GM23338 (cell line): ENCODE measurements around the gene LRRC4B. TPM values are rescaled to one million over a fixed set of nuclear protein-coding genes. Genes with fewer than 3 reads are reported as not detected.

Experiments
- ATAC-seq: fragments of 200-7000 bp; cut with Tn5 transposase; 3 replicates; pipeline ENCODE4 v1.9.1; 2020
- DNase-seq: peaks from one replicate; pipeline ENCODE4 v3.0.0-alpha.2; 2015; ENCODE audit warnings: low spot score
- H2AFZ ChIP-seq: fragments of 200-600 bp; sonication (generic); 2 replicates; pipeline ENCODE4 v1.8.0; 2016; ENCODE audit warnings: antibody characterized with exemption, mild to moderate bottlenecking, moderate library complexity
- H3F3A ChIP-seq: fragments of 200-600 bp; sonication (generic); replicated peaks from 2 replicates; pipeline ENCODE4 v1.8.0; 2017; ENCODE audit warnings: antibody characterized with exemption, mixed run types, low read depth
- H3K27ac ChIP-seq: fragments of 200-600 bp; sonication (generic); 2 replicates; pipeline ENCODE4 v1.6.1; 2016; ENCODE audit warnings: low read depth
- H3K27me3 ChIP-seq: fragments of 200-600 bp; sonication (generic); 2 replicates; pipeline ENCODE4 v1.8.0; 2016; ENCODE audit warnings: mild to moderate bottlenecking, mixed run types, moderate library complexity; ENCODE audit not compliant: insufficient read depth
- H3K36me3 ChIP-seq: fragments of 200-600 bp; sonication (generic); 2 replicates; pipeline ENCODE4 v1.8.0; 2016; ENCODE audit warnings: mild to moderate bottlenecking; ENCODE audit not compliant: insufficient read depth
- H3K4me1 ChIP-seq: fragments of 200-600 bp; sonication (generic); 2 replicates; pipeline ENCODE4 v1.8.0; 2016; ENCODE audit warnings: mild to moderate bottlenecking, moderate library complexity; ENCODE audit not compliant: insufficient read depth
- H3K4me2 ChIP-seq: fragments of 200-600 bp; sonication (generic); 2 replicates; pipeline ENCODE4 v1.7.1; 2017; ENCODE audit warnings: mixed run types
- H3K4me3 ChIP-seq: fragments of 200-600 bp; sonication (generic); 2 replicates; pipeline ENCODE4 v1.6.1; 2016; ENCODE audit warnings: mixed run types
- H3K79me2 ChIP-seq: fragments of 200-600 bp; sonication (generic); replicated peaks from 2 replicates; pipeline ENCODE4 v1.8.0; 2017; ENCODE audit warnings: mild to moderate bottlenecking; ENCODE audit not compliant: insufficient read depth
- H3K9me2 ChIP-seq: fragments of 200-600 bp; sonication (generic); 2 replicates; pipeline ENCODE4 v1.8.0; 2017; ENCODE audit not compliant: insufficient read depth
- H4K20me1 ChIP-seq: fragments of 200-600 bp; sonication (generic); replicated peaks from 2 replicates; pipeline ENCODE4 v1.8.0; 2017; ENCODE audit warnings: mild to moderate bottlenecking; ENCODE audit not compliant: insufficient read depth
- H3K27ac Mint-ChIP-seq: 2 replicates; pipeline ENCODE4 v1.8.0; 2020; ENCODE audit warnings: inconsistent platforms, mild to moderate bottlenecking, moderate library complexity, mixed read lengths
- H3K27me3 Mint-ChIP-seq: 3 replicates; pipeline ENCODE4 v1.8.0; 2022; ENCODE audit warnings: low read depth, mild to moderate bottlenecking, moderate library complexity, mixed read lengths, inconsistent platforms; ENCODE audit not compliant: insufficient read depth, poor library complexity
- H3K36me3 Mint-ChIP-seq: 3 replicates; pipeline ENCODE4 v1.8.0; 2021; ENCODE audit warnings: low read depth, mild to moderate bottlenecking, inconsistent platforms, moderate library complexity, mixed read lengths
- H3K4me1 Mint-ChIP-seq: 3 replicates; pipeline ENCODE4 v1.8.0; 2020; ENCODE audit warnings: mild to moderate bottlenecking, inconsistent platforms, mixed read lengths
- H3K4me3 Mint-ChIP-seq: 3 replicates; pipeline ENCODE4 v1.8.0; 2021; ENCODE audit warnings: moderate library complexity, mild to moderate bottlenecking, inconsistent platforms, mixed read lengths
- H3K9me3 Mint-ChIP-seq: 3 replicates; pipeline ENCODE4 v1.8.0; 2020; ENCODE audit warnings: moderate library complexity, mild to moderate bottlenecking, inconsistent platforms, mixed read lengths
- CREB1 ChIP-seq: fragments of 250-450 bp; sonication (Bioruptor Pico); IDR thresholded peaks from 2 replicates; pipeline ENCODE4 v1.5.0; 2020; ENCODE audit warnings: low read depth, mild to moderate bottlenecking, moderate library complexity
- CTCF ChIP-seq, 2 experiments: fragments of 200-600 bp in 1 of 2; sonication (generic) in 1 of 2; conservative IDR thresholded peaks; 2 replicates each; pipeline versions ENCODE4 v1.5.1 to v1.6.1; 2016 to 2017; ENCODE audit warnings: antibody characterized with exemption in 2 of 2, low read depth in 2 of 2, mild to moderate bottlenecking in 2 of 2, moderate library complexity in 1 of 2
- ETS1 ChIP-seq: IDR thresholded peaks from 2 replicates; pipeline ENCODE4 v1.6.1; 2016; ENCODE audit warnings: antibody characterized with exemption
- EZH2 ChIP-seq: fragments of 200-600 bp; sonication (generic); IDR thresholded peaks from one replicate; pipeline ENCODE4 v1.8.0; 2017; ENCODE audit warnings: antibody characterized with exemption, mild to moderate bottlenecking, low read depth; ENCODE audit not compliant: unreplicated experiment
- EZH2phosphoT487 ChIP-seq: fragments of 200-600 bp; sonication (generic); IDR thresholded peaks from one replicate; pipeline ENCODE4 v1.8.1; 2018; ENCODE audit warnings: antibody characterized with exemption; ENCODE audit not compliant: unreplicated experiment
- JUNB ChIP-seq: IDR thresholded peaks from one replicate; pipeline ENCODE4 v1.6.1; 2016; ENCODE audit warnings: antibody characterized with exemption; ENCODE audit not compliant: unreplicated experiment
- NANOG ChIP-seq: IDR thresholded peaks from 2 replicates; pipeline ENCODE4 v1.6.1; 2016; ENCODE audit warnings: antibody characterized with exemption, borderline replicate concordance
- POLR2AphosphoS5 ChIP-seq: IDR thresholded peaks from 2 replicates; pipeline ENCODE4 v1.6.1; 2016; ENCODE audit warnings: antibody characterized with exemption, low read depth
- STAT1 ChIP-seq: IDR thresholded peaks from one replicate; pipeline ENCODE4 v1.6.1; 2016; ENCODE audit warnings: antibody characterized with exemption; ENCODE audit not compliant: unreplicated experiment
- ZNF114 ChIP-seq: fragments of 250-450 bp; sonication (Bioruptor Pico); IDR thresholded peaks from 2 replicates; pipeline ENCODE4 v1.5.0; 2020; ENCODE audit warnings: mild to moderate bottlenecking, moderate library complexity
- polyA plus RNA-seq: library from polyadenylated mRNA; unstranded; fragments of >200 nt; fragmentation: Nextera tagmentation; extraction: Ambion mirVana; gene quantifications from 2 replicates; pipeline ENCODE4 v1.2.1, GENCODE V29; 2016
- total RNA-seq: library from RNA; depleted of rRNA; stranded (reverse); fragments of >200 nt; shearing (Covaris generic); gene quantifications from 2 replicates; pipeline ENCODE4 v1.2.3, GENCODE V29; 2014

LRRC4B gene
- total and polyA plus RNA-seq, 2 experiments from 2014 or later = 2.0 to 13.2 TPM

GRCh38 chr19:50602935-50603334 is 34.7 kb upstream of the LRRC4B start:
- Histone ChIP-seq H3K9me2 (no peaks in the 10 kb centered on the region), H3K27ac (no peak overlapping the region), H4K20me1 (no peaks in the 10 kb centered on the region), H3K4me3 (no peak overlapping the region), H3F3A (no peaks in the 10 kb centered on the region), H3K79me2 (no peaks in the 10 kb centered on the region), H3K27me3 (peaks cover 36% of the 10 kb centered on the region), H2AFZ (no peak overlapping the region), H3K36me3 (no peaks in the 10 kb centered on the region), H3K4me2 (no peak overlapping the region), H3K4me1 (no peaks in the 10 kb centered on the region)
- Mint-ChIP-seq H3K27ac (no peak overlapping the region), H3K36me3 (peaks cover 34% of the 10 kb centered on the region), H3K4me3 (no peak overlapping the region), H3K9me3 (peaks cover 89% of the 10 kb centered on the region), H3K4me1 (no peaks in the 10 kb centered on the region), H3K27me3 (peaks cover 8% of the 10 kb centered on the region)
- ATAC-seq = no peak
- no peak for DNase-seq
- no peak for TF ChIP-seq POLR2AphosphoS5

- Histone ChIP-seq H3K4me1 (no peaks in the 10 kb centered on the region), H4K20me1 (no peaks in the 10 kb centered on the region), H3K27me3 (peaks cover 34% of the 10 kb centered on the region), H3K79me2 (no peaks in the 10 kb centered on the region), H3K36me3 (no peaks in the 10 kb centered on the region), H2AFZ (no peak overlapping the region), H3K9me2 (no peaks in the 10 kb centered on the region), H3K27ac (no peak overlapping the region), H3K4me2 (no peak overlapping the region), H3F3A (no peaks in the 10 kb centered on the region), H3K4me3 (no peak overlapping the region)
- Mint-ChIP-seq H3K4me3 (no peak overlapping the region), H3K27ac (no peak overlapping the region), H3K4me1 (no peaks in the 10 kb centered on the region), H3K9me3 (peaks cover 89% of the 10 kb centered on the region), H3K27me3 (peaks cover 10% of the 10 kb centered on the region), H3K36me3 (peaks cover 35% of the 10 kb centered on the region)
- DNase-seq = no peak
- no peak for TF ChIP-seq POLR2AphosphoS5
- no peak for TF ChIP-seq EZH2phosphoT487
- TF ChIP-seq NANOG = no peak
- TF ChIP-seq CREB1 = no peak
- no peak for TF ChIP-seq EZH2
- TF ChIP-seq JUNB = no peak
- TF ChIP-seq CTCF (conservative IDR thresholded peaks at IDR 0.05; ENCODE audit: low read depth in 2 of 2) = no peak
- no peak for TF ChIP-seq ZNF114
- TF ChIP-seq ETS1 = no peak
- no peak for TF ChIP-seq STAT1
- no peak for ATAC-seq
Observed at GRCh38 chr19:50602496-50602895, 34.3 kb upstream of the LRRC4B start.
